Large intestine (tissue), 3 donors: ENCODE results near the gene CAPZB. TPM values are rescaled to one million over a fixed set of nuclear protein-coding genes. Genes with fewer than 3 reads are reported as not detected.

Source experiments
- DNase-seq, 2 donors: peaks; one replicate each; pipeline versions ENCODE4 v3.0.0 to v3.0.0-alpha.2; 2013
- H3K27ac ChIP-seq: one replicate; pipeline ENCODE4 v1.5.1; 2013; ENCODE audit warnings: low read length
- H3K27me3 ChIP-seq: 2 replicates; pipeline ENCODE4 v1.6.1; 2013; ENCODE audit warnings: low read length; ENCODE audit not compliant: control insufficient read depth, insufficient read depth
- H3K36me3 ChIP-seq: 2 replicates; pipeline ENCODE4 v1.6.1; 2013; ENCODE audit warnings: low read length; ENCODE audit not compliant: control insufficient read depth, insufficient read depth
- H3K4me1 ChIP-seq: one replicate; pipeline ENCODE4 v1.6.1; 2013; ENCODE audit warnings: low read length; ENCODE audit not compliant: control insufficient read depth, insufficient read depth
- H3K4me3 ChIP-seq: one replicate; pipeline ENCODE4 v1.5.1; 2013; ENCODE audit warnings: low read length
- H3K9me3 ChIP-seq: one replicate; pipeline ENCODE4 v1.6.1; 2013; ENCODE audit warnings: mild to moderate bottlenecking, low read depth, low read length, moderate library complexity; ENCODE audit not compliant: control insufficient read depth
- WGBS: methylation state at CpG from one replicate; pipeline ENCODE4 v1.1.5; 2013; ENCODE audit warnings: low lambda C conversion rate; ENCODE audit not compliant: insufficient coverage; 5-methylcytosine and 5-hydroxymethylcytosine counted together
- polyA plus RNA-seq: library from polyadenylated mRNA; unstranded; fragments of 120-200 nt; gene quantifications from one replicate; pipeline ENCODE4 v1.2.1, GENCODE V29; 2013

CAPZB gene
- polyA plus RNA-seq, 1 donor: 245 TPM

- Histone ChIP-seq H3K27me3 (no peaks in the 10 kb centered on the region), H3K36me3 (peaks cover 24% of the 10 kb centered on the region), H3K27ac (no peak overlapping the region), H3K9me3 (no peaks in the 10 kb centered on the region), H3K4me3 (no peak overlapping the region), H3K4me1 (peaks cover 18% of the 10 kb centered on the region)
- WGBS: 100% methylated on average over 1 of the region's 18 CpGs
- no peak for DNase-seq
Measured at GRCh38 chr1:19360843-19361610, 124.3 kb downstream of the CAPZB start.

- Histone ChIP-seq H3K27ac (no peak overlapping the region), H3K27me3 (no peaks in the 10 kb centered on the region), H3K4me3 (no peak overlapping the region), H3K9me3 (no peaks in the 10 kb centered on the region), H3K36me3 (peaks cover 30% of the 10 kb centered on the region), H3K4me1 (peaks cover 18% of the 10 kb centered on the region)
- no CpG with 5 or more reads among the region's 11 CpGs for WGBS
- DNase-seq: no peak
Measured at GRCh38 chr1:19360432-19360831, 124.9 kb downstream of the CAPZB start.

- no peak for DNase-seq
- Histone ChIP-seq H3K4me1 (peaks cover 18% of the 10 kb centered on the region), H3K27ac (no peak overlapping the region), H3K36me3 (peaks cover 34% of the 10 kb centered on the region), H3K9me3 (no peaks in the 10 kb centered on the region), H3K27me3 (no peaks in the 10 kb centered on the region), H3K4me3 (no peak overlapping the region)
- WGBS: no CpG with 5 or more reads among the region's 6 CpGs
Measured at GRCh38 chr1:19360016-19360415, 125.3 kb downstream of the CAPZB start.

DNA sequence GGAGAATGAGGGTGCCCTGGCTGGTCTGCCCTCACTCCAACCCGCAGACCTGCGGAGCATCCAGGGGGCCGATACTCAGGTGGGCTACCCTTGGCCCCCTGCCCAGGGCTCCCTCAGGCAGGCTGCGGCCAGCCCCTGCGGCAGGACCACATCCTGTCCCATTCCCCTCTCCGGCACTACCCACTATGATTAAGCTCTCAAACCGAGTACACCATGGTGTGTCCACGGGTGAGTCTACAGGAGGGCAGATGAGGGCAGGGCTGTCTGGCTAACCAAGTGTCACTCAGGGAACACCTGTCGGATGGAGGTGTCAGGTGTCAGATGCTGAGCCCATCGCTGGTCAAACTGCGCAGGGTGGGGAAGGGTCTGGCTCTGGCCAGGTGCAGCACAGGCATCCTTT, 126.0 kb downstream of the CAPZB start:
- H3K4me1 ChIP-seq: peaks cover 14% of the 10 kb centered on the region
- H3K36me3 ChIP-seq: peaks cover 38% of the 10 kb centered on the region
- H3K9me3 ChIP-seq: no peaks in the 10 kb centered on the region
- no peak overlapping the region for H3K4me3 ChIP-seq
- no CpG with 5 or more reads among the region's 11 CpGs for WGBS
- H3K27me3 ChIP-seq: no peaks in the 10 kb centered on the region
- no peak for DNase-seq
- no peak overlapping the region for H3K27ac ChIP-seq

DNA sequence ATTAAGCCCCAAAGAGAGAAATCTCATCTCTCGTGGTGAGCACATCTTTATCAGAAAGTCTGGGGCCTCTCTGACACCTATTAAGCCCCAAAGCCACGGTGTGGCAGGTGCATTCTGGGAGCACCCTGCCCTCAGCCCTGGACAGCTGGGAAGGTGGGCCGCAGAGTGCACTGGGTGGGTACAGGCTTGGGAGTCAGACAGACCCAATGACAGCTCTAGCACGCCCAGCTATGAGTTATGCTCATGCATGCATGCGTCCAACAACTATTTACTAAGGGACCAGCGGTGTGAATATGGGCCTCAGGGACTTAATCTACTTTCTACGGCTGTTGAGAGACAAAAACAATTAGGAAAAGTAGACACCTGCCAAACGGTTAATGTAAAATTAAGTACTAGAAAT, 126.6 kb downstream of the CAPZB start:
- no peak overlapping the region for H3K27ac ChIP-seq
- H3K27me3 ChIP-seq: no peaks in the 10 kb centered on the region
- peaks cover 7% of the 10 kb centered on the region for H3K4me1 ChIP-seq
- no CpG with 5 or more reads among the region's 8 CpGs for WGBS
- H3K36me3 ChIP-seq: peaks cover 44% of the 10 kb centered on the region
- H3K9me3 ChIP-seq: no peaks in the 10 kb centered on the region
- no peak overlapping the region for H3K4me3 ChIP-seq
- DNase-seq: no peak

DNA sequence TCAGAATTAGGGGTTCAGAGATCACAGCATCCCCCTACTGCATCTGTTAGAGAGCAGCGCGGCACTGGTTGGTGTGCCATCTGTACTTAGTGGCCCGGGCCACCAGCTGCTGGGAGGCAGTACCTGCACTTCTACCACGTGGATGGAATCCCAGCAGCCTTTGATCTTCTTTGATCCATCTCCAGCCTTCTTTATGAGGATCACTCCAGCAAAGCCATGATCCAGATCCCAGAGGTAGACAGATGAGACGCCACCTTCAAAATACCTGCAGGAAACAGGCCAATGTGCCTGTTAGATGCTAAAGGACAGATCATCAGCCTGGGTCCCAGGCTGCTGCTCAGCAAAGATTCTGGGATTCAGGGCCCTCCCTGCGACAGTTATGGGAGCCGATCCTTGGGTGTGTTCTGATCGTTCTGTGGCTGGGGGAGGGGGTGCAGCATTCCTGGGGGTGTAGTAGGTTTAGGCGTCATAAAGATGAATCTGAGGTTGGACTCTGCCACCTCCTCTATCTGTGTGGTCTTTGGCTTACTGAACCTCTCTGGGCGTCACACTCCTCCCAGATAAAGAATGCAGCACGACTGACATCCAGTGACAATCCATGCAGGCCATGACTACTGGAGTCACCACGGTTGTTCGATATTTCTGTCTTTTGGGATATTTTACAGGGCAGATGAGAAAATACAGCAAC, 127.9 kb downstream of the CAPZB start:
- Histone ChIP-seq H3K27ac (peak overlapping the region; percentile 63), H3K4me1 (peaks cover 2% of the 10 kb centered on the region), H3K36me3 (peaks cover 56% of the 10 kb centered on the region), H3K27me3 (no peaks in the 10 kb centered on the region), H3K9me3 (no peaks in the 10 kb centered on the region), H3K4me3 (no peak overlapping the region)
- peak; percentile 52 to 76 for DNase-seq
- WGBS: no CpG with 5 or more reads among the region's 13 CpGs

DNA sequence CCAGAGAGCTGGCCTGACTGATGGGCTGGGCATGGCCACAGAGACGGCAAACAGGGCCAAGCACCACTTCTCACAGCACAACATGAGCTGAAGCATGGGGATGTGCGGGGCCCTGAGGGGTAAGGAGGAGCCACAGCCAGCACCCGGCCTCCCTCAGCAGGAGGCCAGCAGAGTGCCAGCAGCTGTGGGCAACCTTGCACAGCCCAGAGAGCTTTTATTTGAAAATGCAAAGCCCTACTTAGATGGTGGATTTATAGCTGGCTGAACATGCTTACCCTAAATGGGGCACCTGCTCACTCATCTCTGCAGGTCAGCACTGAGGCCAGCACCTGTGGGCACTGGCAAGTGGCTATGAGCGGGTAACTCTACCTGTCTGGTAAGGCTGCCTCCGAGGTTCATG, 129.1 kb downstream of the CAPZB start:
- Histone ChIP-seq H3K4me3 (no peak overlapping the region), H3K9me3 (no peaks in the 10 kb centered on the region), H3K36me3 (peaks cover 67% of the 10 kb centered on the region), H3K27ac (no peak overlapping the region), H3K4me1 (peaks cover 2% of the 10 kb centered on the region), H3K27me3 (no peaks in the 10 kb centered on the region)
- DNase-seq: no peak
- no CpG with 5 or more reads among the region's 5 CpGs for WGBS

DNA sequence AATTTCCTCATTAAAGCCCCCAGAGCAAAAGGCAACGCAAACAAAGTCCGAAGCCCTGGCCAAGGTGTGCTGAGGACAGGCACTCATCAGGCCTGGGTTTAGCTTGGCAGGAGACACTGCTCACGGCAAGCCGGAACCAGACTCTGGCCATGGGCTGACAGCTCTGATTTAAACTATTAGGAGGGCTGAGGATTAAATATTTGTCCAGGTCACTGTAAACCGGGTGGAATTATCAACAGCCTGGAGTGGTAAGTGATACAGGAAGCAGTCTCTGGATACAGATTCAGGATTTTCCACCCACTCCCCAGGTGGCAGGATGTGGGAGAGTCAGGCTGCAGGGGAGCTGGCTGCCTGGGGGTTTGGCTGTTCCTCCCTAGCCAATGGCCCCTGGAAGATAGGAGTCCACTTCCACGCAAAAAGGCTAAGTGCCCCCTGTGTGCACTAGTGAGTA, 130.8 kb downstream of the CAPZB start:
- no peaks in the 10 kb centered on the region for H3K9me3 ChIP-seq
- peaks cover 2% of the 10 kb centered on the region for H3K4me1 ChIP-seq
- DNase-seq: no peak
- H3K36me3 ChIP-seq: peaks cover 76% of the 10 kb centered on the region
- H3K4me3 ChIP-seq: no peak overlapping the region
- H3K27me3 ChIP-seq: no peaks in the 10 kb centered on the region
- no peak overlapping the region for H3K27ac ChIP-seq
- whole genome bisulfite sequencing: no CpG with 5 or more reads among the region's 6 CpGs

- Histone ChIP-seq H3K27me3 (no peaks in the 10 kb centered on the region), H3K36me3 (peaks cover 81% of the 10 kb centered on the region), H3K4me3 (no peak overlapping the region), H3K4me1 (peaks cover 2% of the 10 kb centered on the region), H3K27ac (no peak overlapping the region), H3K9me3 (no peaks in the 10 kb centered on the region)
- DNase-seq: no peak
- no CpG with 5 or more reads among the region's 8 CpGs for WGBS
Measured at GRCh38 chr1:19353596-19353995, 131.7 kb downstream of the CAPZB start.

DNA sequence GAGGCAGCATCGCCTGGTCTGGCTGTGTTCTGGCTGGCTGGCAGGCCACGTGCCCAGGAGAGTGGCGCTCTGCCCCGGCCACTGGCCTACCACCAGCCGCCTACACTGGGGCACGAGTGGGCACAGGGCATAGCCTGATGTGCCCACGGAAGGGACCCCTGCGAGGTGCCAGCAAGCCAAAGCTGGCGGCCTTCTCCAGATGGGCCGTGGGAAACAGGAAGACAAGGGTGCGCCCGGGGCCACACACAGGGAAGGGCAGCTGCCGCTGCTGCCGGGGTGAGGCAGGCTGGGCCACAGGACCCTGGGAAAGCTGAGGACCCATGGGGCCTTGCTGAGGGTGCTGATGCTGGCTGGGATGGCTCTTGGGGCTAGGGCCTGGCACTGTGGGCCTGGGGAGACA, 132.5 kb downstream of the CAPZB start:
- Histone ChIP-seq H3K36me3 (peaks cover 88% of the 10 kb centered on the region), H3K4me1 (peaks cover 6% of the 10 kb centered on the region), H3K9me3 (no peaks in the 10 kb centered on the region), H3K27me3 (no peaks in the 10 kb centered on the region), H3K4me3 (no peak overlapping the region), H3K27ac (no peak overlapping the region)
- DNase-seq: no peak
- WGBS: no CpG with 5 or more reads among the region's 14 CpGs
